HAP-1 (cell line): ENCODE data around the gene CPEB3.

Experiments used
- DNase-seq, 2 experiments: peaks; one replicate each; pipeline ENCODE4 v3.0.0-alpha.2; 2016 to 2020; ENCODE audit warnings: low spot score in 2 of 2
- H3K27me3 ChIP-seq: fragments of 250-450 bp; sonication (Bioruptor Pico); 2 replicates; pipeline ENCODE4 v1.5.1; 2020; ENCODE audit warnings: low read depth, mild to moderate bottlenecking, moderate library complexity
- H3K36me3 ChIP-seq: fragments of 250-450 bp; sonication (Bioruptor Pico); replicated peaks from 2 replicates; pipeline ENCODE4 v1.5.1; 2020; ENCODE audit warnings: mild to moderate bottlenecking
- H3K4me1 ChIP-seq: fragments of 250-450 bp; sonication (Bioruptor Pico); 2 replicates; pipeline ENCODE4 v1.5.1; 2020; ENCODE audit warnings: mild to moderate bottlenecking
- H3K4me3 ChIP-seq: fragments of 250-450 bp; sonication (Bioruptor Pico); 2 replicates; pipeline ENCODE4 v1.5.1; 2020; ENCODE audit warnings: mild to moderate bottlenecking, moderate library complexity
- H3K9me3 ChIP-seq: fragments of 250-450 bp; sonication (Bioruptor Pico); 2 replicates; pipeline ENCODE4 v1.5.1; 2020; ENCODE audit warnings: mild to moderate bottlenecking, moderate library complexity
- in situ Hi-C: fragments of 300-500 bp; cut with MboI; formaldehyde crosslinking; loops from 3 replicates; pipeline ENCODE4 v1.14.3; 2020; ENCODE audit warnings: low sequenced_read_pairs, inconsistent platforms, mixed read lengths

Gene CPEB3

DNA sequence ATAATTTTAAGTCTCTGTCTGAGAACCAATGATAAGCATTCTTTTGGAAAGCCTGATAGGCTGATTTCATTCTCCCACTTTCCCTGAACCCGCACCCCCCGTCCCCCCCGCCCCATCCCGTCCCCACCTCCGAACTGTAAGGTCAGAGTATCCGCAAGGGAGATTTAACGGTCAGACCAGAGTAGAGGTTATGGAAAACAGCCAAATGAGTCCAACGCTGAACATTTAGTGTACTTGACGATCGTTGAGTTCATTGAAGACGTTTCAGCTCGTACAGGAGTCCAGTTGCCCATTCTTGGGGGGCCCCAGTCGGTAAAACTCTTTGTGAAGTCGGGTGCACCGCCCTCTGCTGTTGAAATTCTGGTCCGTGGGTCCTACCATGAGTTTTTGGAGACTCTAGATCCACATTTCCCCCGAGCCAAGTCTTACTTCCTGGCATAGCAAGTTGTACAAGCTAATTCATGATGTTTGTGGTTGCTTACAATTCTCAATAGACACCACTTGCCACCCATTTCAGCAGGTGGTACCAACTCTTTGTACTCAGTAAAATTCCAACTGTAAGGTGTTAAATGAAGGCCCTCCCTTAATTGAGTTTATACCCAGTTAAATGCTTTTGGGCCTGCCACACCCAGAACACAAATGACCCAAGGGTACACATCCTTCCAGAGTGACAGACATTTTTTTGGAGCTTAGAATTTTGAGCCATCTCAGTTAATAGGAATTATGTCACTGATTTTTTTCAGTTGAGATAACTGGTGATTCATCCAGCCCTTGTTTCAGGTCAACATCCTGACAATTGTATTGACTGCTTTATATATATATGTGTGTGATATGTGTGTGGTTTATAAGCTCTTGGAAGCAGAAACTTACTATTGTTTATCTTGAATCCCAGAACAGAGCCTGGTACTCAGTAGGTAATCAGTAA, 1.3 kb upstream of the CPEB3 start:
- Histone ChIP-seq H3K27me3 (no peaks in the 10 kb centered on the region), H3K4me1 (peaks cover 7% of the 10 kb centered on the region; the same call in 1 of the 2 replicates), H3K36me3 (peaks cover 10% of the 10 kb centered on the region), H3K4me3 (peak overlapping the region; percentile 98), H3K9me3 (0 out of 2 replicates have a peak, but pooled peaks cover 2% of the 10 kb centered on the region)
- in situ Hi-C loops, result no loop called here
- DNase-seq, result peak; percentile 5 to 56

DNA sequence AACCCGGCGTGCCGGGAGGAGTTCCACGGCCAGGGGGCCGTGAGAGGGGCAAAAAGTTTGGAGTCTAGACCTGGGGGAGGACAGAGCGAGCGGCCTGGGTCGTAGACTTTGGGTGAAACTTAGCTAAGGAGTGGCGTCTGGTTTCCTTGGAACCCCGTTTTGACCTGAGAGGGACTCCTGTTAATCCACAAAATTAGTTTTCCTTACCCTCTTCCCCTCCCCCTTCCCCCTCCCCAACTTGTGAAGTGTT, 663 bp upstream of the CPEB3 start:
- in situ Hi-C loops, result no loop called here

DNA sequence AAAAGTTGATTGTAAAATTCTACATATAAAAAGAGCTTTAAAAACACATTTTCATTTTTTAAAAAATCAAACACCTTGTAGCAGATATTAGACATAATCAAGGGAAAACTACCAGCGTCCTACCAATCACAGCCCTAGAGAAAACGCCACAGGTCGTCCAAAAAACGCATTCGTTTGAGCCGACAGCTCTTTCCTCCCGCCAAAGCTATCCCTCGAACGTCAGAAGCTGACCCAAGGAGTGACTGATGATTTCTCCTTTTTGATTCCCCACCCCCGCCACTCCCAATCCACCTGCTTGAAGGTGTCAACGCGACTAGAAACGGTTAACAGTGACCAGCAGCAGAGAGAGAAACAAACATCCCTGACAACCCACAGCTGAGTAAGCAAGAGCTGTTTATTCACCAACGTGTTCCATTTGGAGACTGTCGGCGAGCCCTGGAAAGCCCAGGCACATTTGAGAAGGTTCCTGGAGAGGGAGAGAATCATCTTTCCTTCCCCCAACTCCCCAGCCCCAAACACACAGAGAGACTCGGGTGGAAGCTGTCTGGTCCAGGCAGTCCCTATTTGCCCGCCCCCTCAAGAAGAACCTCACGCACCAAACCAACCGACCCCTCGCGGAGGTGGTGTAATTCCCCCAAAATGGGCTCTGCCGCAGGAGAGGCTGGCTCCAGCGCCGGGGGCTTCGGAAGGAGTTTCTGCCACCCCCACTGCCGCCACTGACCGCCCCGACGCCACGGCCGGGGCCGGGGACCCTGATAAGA, 622 bp downstream of the CPEB3 start:
- DNase-seq, result peak; percentile 10 to 36
- H3K9me3 ChIP-seq, result no peaks in the 10 kb centered on the region
- in situ Hi-C loops, result no loop called here
- H3K4me3 ChIP-seq, result peak overlapping the region; percentile 98
- H3K36me3 ChIP-seq, result peaks cover 10% of the 10 kb centered on the region
- no peaks in the 10 kb centered on the region for H3K27me3 ChIP-seq
- peaks cover 7% of the 10 kb centered on the region; the same call in 1 of the 2 replicates for H3K4me1 ChIP-seq

More for the DNA sequence above, 663 bp upstream of the CPEB3 start:
- Histone ChIP-seq H3K27me3 (no peaks in the 10 kb centered on the region), H3K4me1 (peaks cover 7% of the 10 kb centered on the region; the same call in 1 of the 2 replicates), H3K4me3 (peak overlapping the region; percentile 98), H3K9me3 (0 out of 2 replicates have a peak, but pooled peaks cover 2% of the 10 kb centered on the region), H3K36me3 (peaks cover 10% of the 10 kb centered on the region)
- DNase-seq, result no peak

DNA sequence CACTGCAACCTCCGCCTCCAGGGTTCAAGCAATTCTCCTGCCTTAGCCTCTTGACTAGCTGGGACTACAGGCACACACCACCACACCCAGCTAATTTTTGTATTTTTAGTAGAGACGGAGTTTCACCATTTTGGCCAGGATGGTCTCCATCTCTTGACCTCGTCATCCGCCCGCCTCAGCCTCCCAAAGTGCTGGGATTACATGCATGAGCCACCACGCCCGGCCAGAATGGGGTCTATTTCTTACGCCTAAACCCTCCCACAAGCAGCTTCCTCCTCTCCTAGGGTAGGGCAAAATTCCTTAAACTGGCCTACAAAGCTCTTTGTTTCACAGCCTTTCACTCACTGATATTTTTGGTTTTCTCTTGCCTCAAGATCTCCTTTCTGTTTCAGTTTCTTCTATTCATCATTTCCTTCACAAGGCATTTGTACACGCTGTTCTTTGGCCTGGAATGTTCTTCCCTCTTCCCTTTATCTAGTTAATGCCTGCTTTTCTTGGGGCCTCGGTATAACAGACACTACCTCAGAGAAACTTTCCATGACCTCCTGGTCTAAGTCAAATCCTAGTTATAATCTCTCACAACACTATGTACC, 6.7 kb downstream of the CPEB3 start:
- in situ Hi-C loops, result no loop called here
- H3K4me1 ChIP-seq, result 0 out of 2 replicates have a peak, but pooled peaks cover 2% of the 10 kb centered on the region
- no peaks in the 10 kb centered on the region for H3K9me3 ChIP-seq
- no peaks in the 10 kb centered on the region for H3K36me3 ChIP-seq
- no peak overlapping the region for H3K4me3 ChIP-seq
- DNase-seq, result no peak
- no peaks in the 10 kb centered on the region for H3K27me3 ChIP-seq

DNA sequence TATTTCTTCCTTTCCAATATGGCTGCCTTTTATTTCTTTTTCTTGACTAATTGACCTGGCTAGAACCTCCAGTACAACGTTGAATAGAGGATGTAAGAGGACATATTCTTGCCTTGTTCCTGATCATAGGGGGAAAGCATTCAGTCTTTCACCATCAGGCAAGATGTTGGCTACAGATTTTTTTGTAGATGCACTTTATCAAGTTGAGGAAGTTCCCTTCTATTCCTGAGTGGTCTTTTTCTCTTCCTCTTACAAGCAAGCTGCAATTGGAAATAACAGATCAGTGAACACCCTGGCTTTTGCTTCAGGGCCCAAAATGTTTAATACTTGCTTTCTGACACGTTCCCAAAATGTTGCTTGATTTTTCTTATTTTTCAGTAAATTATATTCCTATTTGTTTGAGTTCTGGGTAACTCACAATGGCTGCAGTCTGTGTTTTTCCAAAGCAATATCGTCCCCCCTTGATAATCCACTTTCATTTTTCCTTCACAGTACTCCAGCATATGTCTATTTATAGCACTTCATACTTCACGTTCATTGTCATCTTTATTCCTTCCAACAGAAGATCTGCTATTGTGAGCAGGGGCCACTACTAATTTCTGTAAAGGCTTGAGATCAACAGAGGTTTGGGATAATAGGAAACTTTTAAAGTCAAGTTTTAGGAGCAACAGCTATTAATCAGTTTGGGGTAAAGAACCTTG, 11.7 kb downstream of the CPEB3 start:
- no peak for DNase-seq
- Histone ChIP-seq H3K4me1 (peaks cover 9% of the 10 kb centered on the region), H3K9me3 (no peaks in the 10 kb centered on the region), H3K36me3 (no peaks in the 10 kb centered on the region), H3K4me3 (no peak overlapping the region), H3K27me3 (no peaks in the 10 kb centered on the region)
- in situ Hi-C loops, result no loop called here

DNA sequence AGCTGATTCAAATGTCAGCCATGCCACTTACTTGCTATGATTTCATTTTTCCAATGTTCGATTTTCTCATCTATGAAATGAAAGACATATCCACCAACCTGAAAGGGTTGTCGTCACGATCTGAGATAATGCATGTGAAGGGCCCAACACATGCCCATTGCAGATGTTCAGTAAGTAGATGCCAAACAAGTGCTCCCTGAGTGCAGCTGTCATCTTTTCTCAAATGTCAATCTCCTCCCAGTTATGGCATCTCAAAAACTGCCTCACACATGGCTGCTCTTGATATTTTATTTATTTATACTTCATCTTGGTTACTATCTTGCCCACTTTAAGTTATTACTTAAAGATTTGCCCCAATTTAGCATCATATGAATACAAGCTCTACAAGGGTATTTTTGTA, 16.8 kb downstream of the CPEB3 start:
- no peak for DNase-seq
- no peak overlapping the region for H3K4me3 ChIP-seq
- in situ Hi-C loops, result no loop called here
- H3K27me3 ChIP-seq, result no peaks in the 10 kb centered on the region
- peaks cover 5% of the 10 kb centered on the region for H3K4me1 ChIP-seq
- H3K9me3 ChIP-seq, result no peaks in the 10 kb centered on the region
- no peaks in the 10 kb centered on the region for H3K36me3 ChIP-seq

DNA sequence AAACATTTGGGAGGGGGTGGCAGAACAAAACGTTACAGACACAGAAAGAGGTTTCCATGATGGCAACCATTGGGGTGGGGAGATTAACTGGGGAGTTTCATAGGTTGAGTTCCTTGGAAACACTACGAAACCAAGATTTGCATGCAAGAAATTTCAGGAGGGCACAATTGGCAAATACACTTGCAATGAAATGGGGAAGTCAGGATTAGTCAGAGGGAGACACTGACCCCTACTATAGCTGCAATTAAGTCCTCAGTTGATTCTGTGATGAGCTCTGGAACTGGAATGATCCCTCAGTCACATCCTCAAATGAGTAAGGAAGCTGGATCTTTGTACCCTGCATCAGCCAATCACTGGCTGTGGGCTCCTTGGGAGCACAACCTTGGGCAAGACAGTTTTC, 22.1 kb downstream of the CPEB3 start:
- Histone ChIP-seq H3K27me3 (no peaks in the 10 kb centered on the region), H3K36me3 (no peaks in the 10 kb centered on the region), H3K4me1 (no peaks in the 10 kb centered on the region), H3K9me3 (no peaks in the 10 kb centered on the region), H3K4me3 (no peak overlapping the region)
- no peak for DNase-seq
- in situ Hi-C loops, result no loop called here

DNA sequence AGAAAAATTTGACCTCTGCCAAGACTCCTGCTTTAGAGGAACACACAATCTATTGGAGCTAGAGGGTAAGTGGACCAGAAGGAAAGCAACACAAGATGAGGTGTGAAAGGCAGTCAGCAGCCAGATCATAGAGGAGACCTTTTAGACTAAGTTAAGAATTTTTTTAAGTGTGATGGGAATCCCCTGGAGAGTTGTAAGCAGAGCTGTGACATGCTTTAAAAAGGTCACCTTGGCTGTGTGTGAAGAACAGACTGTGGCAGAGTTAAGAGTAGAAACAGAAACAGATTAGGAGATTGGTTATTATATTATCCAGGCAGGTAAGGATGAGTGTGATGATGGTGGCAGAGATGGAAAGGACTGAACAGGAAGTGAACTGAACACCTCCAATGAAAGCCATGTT, 23.5 kb downstream of the CPEB3 start:
- no peak for DNase-seq
- H3K36me3 ChIP-seq, result no peaks in the 10 kb centered on the region
- no peaks in the 10 kb centered on the region for H3K4me1 ChIP-seq
- no peaks in the 10 kb centered on the region for H3K9me3 ChIP-seq
- H3K4me3 ChIP-seq, result no peak overlapping the region
- no peaks in the 10 kb centered on the region for H3K27me3 ChIP-seq
- in situ Hi-C loops, result no loop called here

DNA sequence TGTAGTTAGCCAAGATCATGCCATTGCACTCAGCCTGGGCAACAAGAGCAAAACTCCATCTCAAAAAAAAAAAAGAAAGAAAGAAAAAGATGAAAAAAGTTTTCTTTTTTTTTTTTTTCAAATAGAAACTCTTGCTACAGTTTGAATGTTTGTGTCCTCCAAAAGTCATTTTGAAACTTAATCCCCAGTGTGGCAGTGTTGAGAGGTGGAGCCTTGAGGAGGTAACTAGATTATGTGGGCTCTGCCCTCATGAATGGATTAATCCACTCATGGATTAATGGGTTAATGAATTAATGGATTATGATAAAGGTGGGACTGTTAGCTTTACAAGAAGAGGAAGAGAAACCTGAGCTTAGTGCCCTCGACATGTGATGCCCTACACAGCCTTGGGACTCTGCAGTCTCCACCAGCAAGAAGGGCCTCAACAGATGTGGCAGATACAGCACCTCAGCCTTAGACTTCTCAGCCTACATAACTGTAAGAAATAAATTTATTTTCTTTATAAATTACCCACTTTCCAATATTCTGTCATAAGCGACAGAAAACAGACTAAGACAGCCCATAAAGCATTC, 25.1 kb downstream of the CPEB3 start:
- in situ Hi-C loops, result no loop called here
- Histone ChIP-seq H3K36me3 (no peaks in the 10 kb centered on the region), H3K9me3 (no peaks in the 10 kb centered on the region), H3K4me1 (no peaks in the 10 kb centered on the region), H3K4me3 (no peak overlapping the region), H3K27me3 (no peaks in the 10 kb centered on the region)
- no peak for DNase-seq

DNA sequence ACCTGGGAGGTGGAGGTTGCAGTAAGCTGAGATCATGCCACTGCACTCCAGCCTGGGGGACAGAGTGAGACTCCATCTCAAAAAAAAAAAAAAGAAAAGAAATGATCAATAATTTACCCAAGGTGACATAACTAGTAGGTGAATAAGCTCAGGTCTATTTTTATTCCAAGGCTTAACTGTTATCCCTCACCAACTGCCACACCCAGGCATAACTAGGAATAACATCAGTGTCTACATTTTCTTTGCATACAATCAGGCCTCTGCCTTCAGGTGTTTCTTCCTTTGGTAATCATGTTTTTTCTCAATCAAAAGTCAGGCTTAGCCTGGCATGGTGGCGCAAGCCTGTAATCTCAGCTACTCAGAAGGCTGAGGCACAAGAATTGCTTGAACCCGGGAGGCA, 26.6 kb downstream of the CPEB3 start:
- H3K9me3 ChIP-seq, result no peaks in the 10 kb centered on the region
- no peaks in the 10 kb centered on the region for H3K27me3 ChIP-seq
- H3K36me3 ChIP-seq, result no peaks in the 10 kb centered on the region
- in situ Hi-C loops, result no loop called here
- H3K4me1 ChIP-seq, result no peaks in the 10 kb centered on the region
- no peak for DNase-seq
- H3K4me3 ChIP-seq, result no peak overlapping the region

DNA sequence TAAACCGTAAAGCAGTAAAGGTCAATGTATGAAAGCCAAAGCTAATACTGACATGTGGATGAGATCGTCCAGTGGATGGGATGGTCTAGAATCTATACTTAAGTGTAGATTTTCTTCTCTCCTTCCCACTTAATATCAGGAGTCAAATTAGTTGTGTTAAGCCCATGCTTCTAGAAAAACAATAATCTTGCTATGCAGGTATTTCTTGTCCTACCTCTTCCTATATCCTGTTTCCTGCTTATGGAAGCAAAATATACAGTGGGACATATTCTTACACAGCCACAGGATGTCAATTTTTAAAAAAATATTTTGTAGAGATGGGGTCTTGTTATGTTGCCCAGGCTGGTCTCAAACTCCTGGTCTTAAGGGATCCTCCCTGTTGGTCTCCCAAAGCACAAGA, 27.5 kb downstream of the CPEB3 start:
- H3K36me3 ChIP-seq, result no peaks in the 10 kb centered on the region
- no peaks in the 10 kb centered on the region for H3K4me1 ChIP-seq
- in situ Hi-C loops, result no loop called here
- H3K9me3 ChIP-seq, result no peaks in the 10 kb centered on the region
- no peaks in the 10 kb centered on the region for H3K27me3 ChIP-seq
- DNase-seq, result no peak
- no peak overlapping the region for H3K4me3 ChIP-seq

DNA sequence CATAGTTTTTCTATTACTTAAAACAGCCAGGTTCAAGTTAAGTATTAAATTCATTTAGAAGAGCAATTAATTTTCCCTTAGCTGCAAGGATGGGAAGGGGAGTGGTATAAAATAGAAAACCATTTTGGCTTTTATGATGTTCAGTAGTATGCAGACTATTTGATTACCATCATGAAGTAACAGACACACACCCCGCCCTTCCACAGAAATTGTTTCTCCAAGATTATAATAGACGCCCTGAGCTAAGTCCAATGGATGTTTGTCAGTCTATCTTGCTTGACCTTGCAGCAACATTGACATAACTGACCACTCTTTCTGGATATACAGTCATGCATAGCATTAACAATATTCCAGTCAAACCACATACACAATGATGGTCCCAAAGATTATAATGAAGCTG, 42.3 kb downstream of the CPEB3 start:
- Histone ChIP-seq H3K27me3 (no peaks in the 10 kb centered on the region), H3K36me3 (no peaks in the 10 kb centered on the region), H3K4me3 (no peak overlapping the region), H3K9me3 (no peaks in the 10 kb centered on the region), H3K4me1 (peaks cover 23% of the 10 kb centered on the region)
- in situ Hi-C loops, result no loop called here
- DNase-seq, result no peak

DNA sequence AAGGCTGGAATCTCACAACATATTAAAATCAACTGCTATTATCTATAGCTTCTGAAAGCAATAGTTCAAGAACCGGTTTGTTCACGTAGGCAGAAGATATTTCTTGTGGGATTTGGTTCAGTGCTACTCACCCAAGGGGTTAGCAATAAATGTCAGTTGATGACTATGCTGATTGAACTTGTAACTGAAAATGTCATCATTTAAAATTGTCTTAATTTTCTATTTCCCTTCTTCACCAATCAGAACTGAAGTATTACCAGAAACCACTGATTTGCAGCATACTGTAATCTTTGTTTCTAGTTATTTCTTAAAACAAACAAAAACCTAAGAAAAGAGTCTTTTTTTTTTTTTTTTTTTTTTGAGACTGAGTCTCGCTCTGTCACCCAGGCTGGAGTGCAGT, 46.1 kb downstream of the CPEB3 start:
- Histone ChIP-seq H3K4me1 (peaks cover 19% of the 10 kb centered on the region), H3K36me3 (no peaks in the 10 kb centered on the region), H3K9me3 (no peaks in the 10 kb centered on the region), H3K4me3 (no peak overlapping the region), H3K27me3 (no peaks in the 10 kb centered on the region)
- DNase-seq, result no peak
- in situ Hi-C loops, result no loop called here
